ENCODE data around the gene FHIP1A.

Gene FHIP1A

GRCh38 chr4:151420250-151420807 is 11.4 kb downstream of the FHIP1A start:
- no peak for TF ChIP-seq TAF1 (IDR thresholded peaks at IDR 0.05; ENCODE audit: borderline replicate concordance, insufficient read depth, low read length)
- no peak for TF ChIP-seq REST (IDR thresholded peaks at IDR 0.05; ENCODE audit: insufficient read depth in 1 of 2, low read depth in 2 of 2, low read length in 2 of 2)
- TF ChIP-seq FOXP2 (optimal IDR thresholded peaks at IDR 0.05; ENCODE audit: borderline replicate concordance, extremely low read depth, extremely low read length, insufficient read depth) = no peak
- TF ChIP-seq SIN3A (IDR thresholded peaks at IDR 0.05; ENCODE audit: borderline replicate concordance, insufficient read depth, low read length) = no peak
- no peak for TF ChIP-seq POLR2AphosphoS5 (IDR thresholded peaks at IDR 0.05; ENCODE audit: low read depth, low read length)

- TF ChIP-seq TAF1 (IDR thresholded peaks at IDR 0.05; ENCODE audit: borderline replicate concordance, insufficient read depth, low read length) (no peak), FOXP2 (optimal IDR thresholded peaks at IDR 0.05; ENCODE audit: borderline replicate concordance, extremely low read depth, extremely low read length, insufficient read depth) (no peak)
Measured at GRCh38 chr4:151422854-151423253, 13.9 kb downstream of the FHIP1A start.

- TF ChIP-seq TAF1 (IDR thresholded peaks at IDR 0.05; ENCODE audit: borderline replicate concordance, insufficient read depth, low read length) (no peak), REST (IDR thresholded peaks at IDR 0.05; ENCODE audit: insufficient read depth in 1 of 2, low read depth in 2 of 2, low read length in 2 of 2) (no peak), SIN3A (IDR thresholded peaks at IDR 0.05; ENCODE audit: borderline replicate concordance, insufficient read depth, low read length) (no peak), POLR2AphosphoS5 (IDR thresholded peaks at IDR 0.05; ENCODE audit: low read depth, low read length) (no peak), FOXP2 (optimal IDR thresholded peaks at IDR 0.05; ENCODE audit: borderline replicate concordance, extremely low read depth, extremely low read length, insufficient read depth) (no peak)
Measured at GRCh38 chr4:151426513-151426912, 17.5 kb downstream of the FHIP1A start.

GRCh38 chr4:151427266-151427665 is 18.3 kb downstream of the FHIP1A start:
- TF ChIP-seq SIN3A (IDR thresholded peaks at IDR 0.05; ENCODE audit: borderline replicate concordance, insufficient read depth, low read length) (no peak), TAF1 (IDR thresholded peaks at IDR 0.05; ENCODE audit: borderline replicate concordance, insufficient read depth, low read length) (no peak), POLR2AphosphoS5 (IDR thresholded peaks at IDR 0.05; ENCODE audit: low read depth, low read length) (no peak), REST (IDR thresholded peaks at IDR 0.05; ENCODE audit: insufficient read depth in 1 of 2, low read depth in 2 of 2, low read length in 2 of 2) (no peak), FOXP2 (optimal IDR thresholded peaks at IDR 0.05; ENCODE audit: borderline replicate concordance, extremely low read depth, extremely low read length, insufficient read depth) (no peak)

GRCh38 chr4:151428346-151428745 is 19.4 kb downstream of the FHIP1A start:
- TF ChIP-seq POLR2AphosphoS5 (IDR thresholded peaks at IDR 0.05; ENCODE audit: low read depth, low read length) (no peak), REST (IDR thresholded peaks at IDR 0.05; ENCODE audit: insufficient read depth in 1 of 2, low read depth in 2 of 2, low read length in 2 of 2) (no peak), TAF1 (IDR thresholded peaks at IDR 0.05; ENCODE audit: borderline replicate concordance, insufficient read depth, low read length) (no peak), FOXP2 (optimal IDR thresholded peaks at IDR 0.05; ENCODE audit: borderline replicate concordance, extremely low read depth, extremely low read length, insufficient read depth) (no peak), SIN3A (IDR thresholded peaks at IDR 0.05; ENCODE audit: borderline replicate concordance, insufficient read depth, low read length) (no peak)
